IgD-negative memory B cell (primary cell): ENCODE results near the gene RGS14. TPM values are rescaled to one million over a fixed set of nuclear protein-coding genes. Genes with fewer than 3 reads are reported as not detected.

Source experiments
- H3K27ac Mint-ChIP-seq, 3 donors: one replicate each; pipeline ENCODE4 v1.8.0; 2020 to 2022; ENCODE audit warnings: mild to moderate bottlenecking in 3 of 3, mixed read lengths in 3 of 3, moderate library complexity in 1 of 3
- H3K27me3 Mint-ChIP-seq: one replicate; pipeline ENCODE4 v1.8.0; 2021; ENCODE audit warnings: mixed read lengths
- H3K36me3 Mint-ChIP-seq: one replicate; pipeline ENCODE4 v1.8.0; 2020; ENCODE audit warnings: mild to moderate bottlenecking, mixed read lengths
- H3K4me1 Mint-ChIP-seq, 3 donors: one replicate each; pipeline ENCODE4 v1.8.0; 2020 to 2022; ENCODE audit warnings: mixed read lengths in 3 of 3, mild to moderate bottlenecking in 1 of 3
- H3K4me3 Mint-ChIP-seq, 4 donors: one replicate each; pipeline ENCODE4 v1.8.0; 2020 to 2022; ENCODE audit warnings: mild to moderate bottlenecking in 4 of 4, mixed read lengths in 4 of 4, moderate library complexity in 3 of 4
- H3K9me3 Mint-ChIP-seq, 3 donors: one replicate each; pipeline ENCODE4 v1.8.0; 2020 to 2021; ENCODE audit warnings: mixed read lengths in 3 of 3, mild to moderate bottlenecking in 1 of 3
- polyA plus RNA-seq: library from polyadenylated mRNA; unstranded; fragments of 300-500 nt; fragmentation: Illumina TruSeq; gene quantifications from one replicate; pipeline ENCODE4 v1.2.3, GENCODE V29; 2021

Gene RGS14
- polyA plus RNA-seq, 1 donor from 2014 or later: 49.5 TPM

DNA sequence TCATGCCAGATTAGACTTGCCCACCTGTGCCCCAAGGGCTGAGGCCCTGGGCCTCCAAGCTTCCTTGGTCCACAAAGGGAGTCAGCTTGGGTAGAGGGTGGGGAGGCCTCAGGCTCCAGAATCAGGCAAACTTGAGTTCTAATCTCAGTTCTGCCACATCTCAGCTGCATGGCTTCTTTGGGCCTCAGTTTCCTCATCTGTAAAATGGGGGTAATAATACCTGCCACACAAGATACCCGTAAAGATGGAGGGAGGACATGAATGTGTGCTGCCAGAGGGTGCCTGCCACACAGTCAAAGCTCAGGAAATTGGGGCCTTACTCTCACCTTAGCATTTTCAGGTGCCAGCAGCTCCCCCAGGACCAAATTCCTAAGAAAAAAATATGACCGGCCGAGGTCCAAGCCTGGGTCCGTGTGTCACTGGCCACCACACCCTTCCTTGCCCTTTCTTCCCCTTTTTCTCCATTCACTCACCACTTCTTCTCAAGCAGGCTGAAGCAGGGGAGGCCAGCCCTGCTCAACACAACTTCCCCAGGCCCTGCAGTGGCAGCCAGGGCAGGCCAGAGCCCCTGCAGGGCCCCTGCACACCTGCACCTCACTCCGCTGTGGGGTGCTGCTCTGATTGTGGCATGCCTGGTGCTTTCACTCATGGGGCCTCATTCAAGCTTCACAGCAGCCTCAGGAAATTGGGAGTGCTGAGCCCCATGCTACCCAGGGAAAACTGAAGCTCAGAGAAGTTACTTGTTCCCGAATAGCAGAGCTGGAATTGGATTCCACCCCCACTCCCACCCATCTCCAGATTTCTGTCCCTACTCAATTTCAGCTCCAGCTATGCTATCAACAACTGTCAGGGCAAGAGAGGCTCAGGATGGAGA, 3.9 kb downstream of the RGS14 start:
- peaks cover 2% of the 10 kb centered on the region for H3K36me3 Mint-ChIP-seq
- peaks cover 3% of the 10 kb centered on the region for H3K27me3 Mint-ChIP-seq
- H3K9me3 Mint-ChIP-seq: no peaks in the 10 kb centered on the region
- H3K4me1 Mint-ChIP-seq: peaks cover 20 to 55% (median 47%) of the 10 kb centered on the region in 3 donors
- H3K27ac Mint-ChIP-seq: peak overlapping the region; percentile 81 to 95 (median 88)
- H3K4me3 Mint-ChIP-seq: peak overlapping the region; percentile 75 to 94 (median 84)

DNA sequence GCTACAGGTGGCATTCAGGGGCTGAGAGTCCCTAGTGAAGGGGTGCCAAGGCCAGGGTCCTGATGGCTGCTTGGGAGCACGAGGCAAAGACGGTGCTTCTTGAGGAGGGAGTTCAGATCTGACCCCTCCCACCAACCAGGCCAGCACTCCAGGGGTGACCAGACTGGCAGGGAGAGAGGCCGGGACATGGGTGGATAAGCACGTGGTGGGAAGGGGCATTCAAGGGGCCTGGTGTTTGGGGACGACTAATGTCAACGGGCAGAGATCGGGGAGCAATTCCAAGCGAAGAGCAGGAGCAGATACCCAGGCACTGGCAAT, 4.5 kb downstream of the RGS14 start:
- Mint-ChIP-seq H3K27me3 (peaks cover 3% of the 10 kb centered on the region), H3K9me3 (no peaks in the 10 kb centered on the region), H3K4me3 (peak overlapping the region; percentile 75 to 94 (median 84)), H3K27ac (peak overlapping the region; percentile 81 to 95 (median 88)), H3K36me3 (peaks cover 2% of the 10 kb centered on the region), H3K4me1 (peaks cover 20 to 49% (median 41%) of the 10 kb centered on the region in 3 donors)

DNA sequence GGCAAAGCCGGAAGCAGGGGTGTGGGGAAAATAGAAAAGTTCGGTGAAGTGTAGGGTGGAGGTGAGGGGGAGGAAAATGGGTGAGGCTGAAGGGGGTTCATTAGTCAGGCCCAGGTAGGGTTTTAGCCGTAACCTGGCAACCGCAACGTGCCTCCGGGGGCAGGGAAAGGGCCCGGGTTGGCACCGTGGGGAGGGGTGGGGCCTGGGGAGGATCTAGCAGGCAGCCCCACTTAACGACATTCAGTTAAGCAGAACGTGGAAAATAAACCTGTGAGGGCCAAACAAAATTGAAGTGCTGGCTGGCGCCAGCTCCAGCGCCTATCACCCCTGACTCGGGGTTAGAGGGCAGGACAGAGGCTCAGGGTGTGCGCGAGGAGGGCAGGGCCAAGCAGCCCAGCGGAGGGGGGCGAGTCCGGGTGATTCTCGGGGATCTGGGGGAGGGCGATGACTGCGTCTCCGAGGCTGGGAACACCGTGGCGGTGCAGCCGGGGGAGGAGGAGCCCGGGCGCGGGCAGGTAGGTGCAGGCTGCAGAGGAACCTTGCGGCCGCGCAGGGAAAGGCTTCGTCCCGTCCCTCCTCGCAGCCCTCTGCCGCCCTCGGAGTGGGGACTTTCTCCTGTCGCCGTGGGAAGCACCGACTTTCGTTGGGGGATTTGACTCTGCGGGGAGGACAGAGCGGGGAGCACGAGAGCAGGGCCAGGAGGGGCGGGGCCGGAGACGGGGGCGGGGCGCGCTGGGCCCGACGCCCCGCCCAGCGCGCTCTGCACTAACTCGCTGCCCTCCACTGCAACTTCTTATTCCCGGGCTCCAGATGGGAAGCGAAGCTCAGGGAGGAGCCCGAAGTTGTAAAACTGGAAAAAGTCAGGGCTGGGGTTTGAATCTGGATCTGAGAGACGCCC, 5.1 kb downstream of the RGS14 start:
- no peaks in the 10 kb centered on the region for H3K9me3 Mint-ChIP-seq
- H3K27me3 Mint-ChIP-seq: no peaks in the 10 kb centered on the region
- H3K27ac Mint-ChIP-seq: peak overlapping the region; percentile 74 to 95 (median 85)
- peaks cover 15 to 45% (median 38%) of the 10 kb centered on the region in 3 donors for H3K4me1 Mint-ChIP-seq
- peak overlapping the region; percentile 75 to 94 (median 84) for H3K4me3 Mint-ChIP-seq
- H3K36me3 Mint-ChIP-seq: peaks cover 2% of the 10 kb centered on the region

DNA sequence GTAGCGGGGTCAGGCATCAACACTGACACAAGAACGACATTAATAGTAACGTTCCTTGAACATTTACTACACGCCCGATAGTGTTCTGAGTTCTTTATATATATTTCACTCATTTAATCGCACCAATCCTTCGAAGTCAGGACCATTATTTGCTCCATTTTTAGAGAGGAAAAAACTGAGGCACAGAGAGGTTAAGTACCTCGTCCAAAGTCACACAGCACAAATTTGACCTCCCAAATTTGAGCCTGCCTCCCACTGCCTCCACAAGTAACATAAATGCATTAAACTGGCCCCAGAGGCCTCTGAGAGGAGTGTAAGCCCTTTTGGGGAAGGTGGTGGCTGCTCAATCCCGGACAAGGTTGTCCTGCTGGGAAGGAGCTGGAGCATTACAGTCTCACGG, 5.8 kb downstream of the RGS14 start:
- Mint-ChIP-seq H3K27ac (no peak overlapping the region), H3K27me3 (no peaks in the 10 kb centered on the region), H3K4me3 (peak overlapping the region; percentile 47 to 94 (median 76)), H3K9me3 (no peaks in the 10 kb centered on the region), H3K36me3 (peaks cover 3% of the 10 kb centered on the region), H3K4me1 (peaks cover 15 to 47% (median 41%) of the 10 kb centered on the region in 3 donors)

DNA sequence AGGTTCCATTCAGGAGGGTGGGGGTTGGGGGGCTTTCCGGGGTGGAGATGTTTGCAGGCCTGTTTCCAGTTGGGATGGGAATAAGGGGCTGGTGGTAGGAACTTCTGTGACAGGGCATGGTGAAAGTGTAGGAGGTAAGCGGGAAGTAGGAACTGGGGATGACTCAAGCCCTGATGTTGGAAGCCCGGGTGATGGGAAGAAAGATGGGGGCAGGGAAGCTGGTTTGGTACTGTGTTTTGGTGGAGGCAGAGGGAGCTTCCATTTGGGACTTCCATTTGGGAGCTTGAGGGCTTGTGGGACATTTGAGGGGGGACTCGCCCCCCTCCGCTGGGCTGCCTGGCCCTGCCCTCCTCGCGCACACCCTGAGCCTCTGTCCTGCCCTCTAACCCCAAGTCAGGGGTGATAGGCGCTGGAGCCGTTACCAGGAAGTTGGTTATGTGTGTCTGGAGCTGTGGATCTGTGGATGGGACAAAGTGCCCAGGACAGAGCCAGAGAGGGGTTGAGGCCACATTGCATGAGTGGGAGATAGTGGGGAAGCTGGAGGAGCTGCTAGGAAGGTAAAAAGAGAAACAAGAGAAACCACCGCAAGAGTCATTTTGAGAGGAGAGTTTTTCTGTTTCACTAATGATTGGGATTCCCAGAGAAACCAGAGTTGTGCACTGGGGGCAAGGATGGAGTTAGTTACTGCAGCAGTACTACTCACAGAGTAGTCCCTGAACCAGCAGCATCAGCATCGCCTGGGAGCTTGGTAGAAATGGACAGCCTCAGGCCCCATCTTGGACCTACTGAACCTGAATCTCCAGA, 6.6 kb downstream of the RGS14 start:
- Mint-ChIP-seq H3K4me1 (peaks cover 20 to 46% (median 39%) of the 10 kb centered on the region in 3 donors), H3K9me3 (no peaks in the 10 kb centered on the region), H3K27me3 (no peaks in the 10 kb centered on the region), H3K4me3 (peak overlapping the region in 2 of 4 donors; percentile 63 to 75), H3K36me3 (peaks cover 7% of the 10 kb centered on the region), H3K27ac (peak overlapping the region in 1 of 3 donors; percentile 53)

DNA sequence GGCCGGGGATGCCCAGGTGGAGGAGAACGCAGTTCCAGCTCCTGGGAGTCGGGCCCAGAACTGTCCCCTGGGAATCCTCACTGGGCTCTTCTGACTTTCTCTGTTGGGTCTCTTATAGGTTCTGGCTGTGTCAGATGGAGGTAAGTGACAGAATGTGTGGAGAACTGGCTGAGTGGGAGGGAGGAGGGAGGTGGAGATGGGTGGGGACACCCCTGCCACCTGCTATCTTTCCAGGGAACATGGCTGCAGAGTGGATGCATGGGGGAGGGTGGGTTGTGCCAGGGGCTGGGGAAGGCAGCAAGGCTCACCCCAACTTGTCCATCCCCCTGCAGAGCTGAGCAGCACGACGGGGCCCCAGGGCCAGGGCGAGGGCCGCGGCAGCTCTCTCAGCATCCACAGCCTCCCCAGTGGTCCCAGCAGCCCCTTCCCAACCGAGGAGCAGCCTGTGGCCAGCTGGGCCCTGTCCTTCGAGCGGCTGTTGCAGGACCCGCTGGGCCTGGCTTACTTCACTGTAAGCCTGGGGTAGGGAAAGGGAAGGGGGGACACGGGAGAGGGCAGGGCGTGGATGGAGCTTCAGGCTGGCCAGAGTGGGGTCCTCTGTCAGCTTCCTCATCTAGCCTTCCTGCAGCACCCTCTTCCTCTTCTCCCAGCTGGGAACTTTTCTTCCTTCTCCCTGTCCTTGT, 8.3 kb downstream of the RGS14 start:
- H3K27me3 Mint-ChIP-seq: no peaks in the 10 kb centered on the region
- H3K4me3 Mint-ChIP-seq: peak overlapping the region in 1 of 4 donors; percentile 42
- no peaks in the 10 kb centered on the region for H3K9me3 Mint-ChIP-seq
- H3K27ac Mint-ChIP-seq: peak overlapping the region in 2 of 3 donors; percentile 27 to 51
- H3K36me3 Mint-ChIP-seq: peaks cover 7% of the 10 kb centered on the region
- H3K4me1 Mint-ChIP-seq: peaks cover 18 to 36% (median 34%) of the 10 kb centered on the region in 3 donors

DNA sequence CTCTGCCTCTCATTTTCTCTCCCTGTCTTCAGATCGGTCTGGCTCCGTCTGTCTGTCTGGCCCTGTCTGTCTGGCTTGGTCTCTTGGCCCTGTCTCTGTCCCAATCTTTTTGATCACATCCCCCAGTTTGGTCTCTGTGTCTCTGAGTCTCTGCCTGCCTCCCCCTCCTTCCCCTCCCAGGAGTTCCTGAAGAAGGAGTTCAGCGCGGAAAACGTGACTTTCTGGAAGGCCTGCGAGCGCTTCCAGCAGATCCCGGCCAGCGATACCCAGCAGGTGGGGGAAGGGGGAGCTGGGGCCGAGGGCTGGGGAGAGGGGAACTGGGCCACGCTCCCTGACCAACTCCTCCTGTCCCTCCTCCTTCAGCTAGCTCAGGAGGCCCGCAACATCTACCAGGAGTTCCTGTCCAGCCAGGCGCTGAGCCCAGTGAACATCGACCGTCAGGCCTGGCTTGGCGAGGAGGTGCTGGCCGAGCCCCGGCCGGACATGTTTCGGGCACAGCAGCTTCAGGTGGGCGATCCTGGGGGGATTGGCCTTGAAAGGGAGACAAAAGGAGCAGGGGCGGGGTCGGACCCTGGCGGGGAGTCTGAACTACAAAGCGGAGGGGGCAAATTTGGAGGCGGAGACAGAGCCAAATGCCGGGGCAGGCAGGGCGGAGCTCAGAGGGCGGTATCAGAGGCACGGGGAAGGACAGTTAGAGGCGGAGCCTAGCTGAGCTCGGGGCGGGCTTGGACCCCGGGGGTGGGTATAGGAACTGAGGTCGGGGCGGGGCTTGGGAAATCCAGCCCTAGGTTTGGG, 9.0 kb downstream of the RGS14 start:
- Mint-ChIP-seq H3K4me1 (peaks cover 14 to 34% (median 32%) of the 10 kb centered on the region in 3 donors), H3K9me3 (no peaks in the 10 kb centered on the region), H3K27ac (no peak overlapping the region), H3K36me3 (peaks cover 7% of the 10 kb centered on the region), H3K27me3 (no peaks in the 10 kb centered on the region), H3K4me3 (peak overlapping the region in 2 of 4 donors; percentile 28 to 42)

DNA sequence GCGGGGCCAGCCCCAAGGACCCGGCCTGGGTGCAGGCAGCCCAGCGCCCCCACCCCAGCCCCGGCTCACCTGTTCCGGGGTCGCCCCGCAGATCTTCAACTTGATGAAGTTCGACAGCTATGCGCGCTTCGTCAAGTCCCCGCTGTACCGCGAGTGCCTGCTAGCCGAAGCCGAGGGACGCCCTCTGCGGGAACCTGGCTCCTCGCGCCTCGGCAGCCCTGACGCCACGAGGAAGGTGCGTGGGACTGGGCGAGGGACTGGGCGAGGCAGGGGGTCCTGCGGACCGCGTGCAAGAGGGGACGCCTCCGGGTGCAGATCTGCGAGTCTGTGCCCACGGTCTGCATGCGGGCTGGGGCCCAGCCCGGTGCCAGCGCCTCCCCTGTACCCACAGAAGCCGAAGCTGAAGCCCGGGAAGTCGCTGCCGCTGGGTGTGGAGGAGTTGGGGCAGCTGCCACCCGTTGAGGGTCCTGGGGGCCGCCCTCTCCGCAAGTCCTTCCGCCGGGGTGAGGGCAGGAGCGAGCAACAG, 9.7 kb downstream of the RGS14 start:
- Mint-ChIP-seq H3K4me3 (no peak overlapping the region), H3K27me3 (no peaks in the 10 kb centered on the region), H3K27ac (no peak overlapping the region), H3K4me1 (peaks cover 8 to 33% (median 25%) of the 10 kb centered on the region in 3 donors), H3K36me3 (peaks cover 7% of the 10 kb centered on the region), H3K9me3 (no peaks in the 10 kb centered on the region)

DNA sequence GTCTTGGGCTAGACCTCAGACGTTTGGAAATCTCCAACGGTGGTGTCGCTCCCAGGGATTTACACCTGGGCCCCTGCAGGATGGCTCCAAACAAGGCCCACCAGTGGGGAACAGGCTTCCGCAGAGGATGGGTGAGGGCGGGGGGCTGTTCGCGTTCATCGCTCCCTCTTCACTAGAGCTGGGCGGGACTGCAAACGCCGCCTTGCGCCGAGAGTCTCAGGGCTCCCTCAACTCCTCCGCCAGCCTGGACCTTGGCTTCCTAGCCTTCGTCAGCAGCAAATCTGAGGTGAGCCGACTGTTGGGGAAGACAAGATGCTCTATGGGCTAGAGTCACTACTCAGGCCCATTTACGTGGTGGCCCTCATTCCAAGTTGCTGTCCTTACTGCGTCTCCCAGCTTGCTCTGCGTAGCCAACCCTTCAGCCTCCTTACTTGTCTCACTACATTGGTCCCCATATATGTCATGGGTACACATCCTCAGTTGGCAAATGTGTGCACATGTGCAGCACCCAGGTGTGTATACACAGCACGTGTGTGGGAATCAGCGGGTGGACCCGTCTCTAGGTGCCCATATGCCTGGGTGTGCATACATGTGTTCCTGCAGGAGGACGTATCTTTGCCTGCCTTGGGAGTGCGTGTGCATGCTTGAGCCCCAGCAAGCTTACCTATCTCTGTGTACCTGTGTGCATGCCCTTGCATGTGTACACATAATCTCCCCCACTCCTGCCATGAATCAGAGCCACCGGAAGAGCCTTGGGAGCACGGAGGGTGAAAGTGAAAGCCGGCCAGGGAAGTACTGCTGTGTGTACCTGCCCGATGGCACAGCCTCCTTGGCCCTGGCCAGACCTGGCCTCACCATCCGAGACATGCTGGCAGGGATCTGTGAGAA, 10.5 kb downstream of the RGS14 start:
- Mint-ChIP-seq H3K4me1 (peaks cover 8 to 40% (median 23%) of the 10 kb centered on the region in 3 donors), H3K36me3 (peaks cover 7% of the 10 kb centered on the region)

DNA sequence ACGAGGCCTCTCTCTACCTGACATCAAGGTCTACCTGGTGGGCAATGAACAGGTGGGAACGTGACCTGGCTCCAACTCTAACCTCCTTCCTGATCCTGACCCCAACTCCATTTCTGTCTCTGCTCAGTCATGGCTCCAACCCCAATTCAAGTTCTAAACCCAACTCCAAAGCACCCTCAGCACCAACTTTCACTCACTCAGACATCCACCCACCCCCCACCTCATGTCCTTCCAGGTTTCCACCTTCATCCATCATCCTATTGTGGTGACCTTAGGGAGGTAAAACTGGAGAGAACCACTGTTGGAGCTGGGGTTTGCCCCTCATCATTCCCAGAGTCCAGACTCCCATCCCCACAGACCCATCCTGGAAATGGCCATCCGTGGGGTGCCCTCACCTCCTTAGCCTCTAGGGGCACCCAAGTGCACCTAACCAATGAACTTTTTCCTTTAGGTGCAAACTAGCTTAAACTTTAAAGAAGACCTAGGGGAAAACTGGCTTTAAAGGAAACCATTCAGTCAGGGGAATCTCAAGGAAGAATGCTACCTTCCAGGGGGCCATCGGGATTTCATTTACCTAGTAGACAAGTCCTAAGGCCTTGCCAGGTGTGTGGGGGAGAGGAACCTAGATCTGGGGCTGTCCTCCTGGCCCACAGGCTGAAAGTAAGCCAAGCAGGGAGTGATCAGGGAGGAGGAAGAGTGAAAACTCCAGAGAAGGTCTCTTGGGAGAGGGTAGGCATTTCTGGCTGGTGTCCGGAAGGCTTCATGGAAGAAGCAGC, 11.3 kb downstream of the RGS14 start:
- Mint-ChIP-seq H3K9me3 (no peaks in the 10 kb centered on the region), H3K36me3 (peaks cover 7% of the 10 kb centered on the region), H3K4me1 (peaks cover 8 to 39% (median 26%) of the 10 kb centered on the region in 3 donors), H3K4me3 (peak overlapping the region in 2 of 4 donors; percentile 28 to 51), H3K27me3 (no peaks in the 10 kb centered on the region), H3K27ac (peak overlapping the region; percentile 68 to 89 (median 71))

More for the DNA sequence above, 10.5 kb downstream of the RGS14 start:
- Mint-ChIP-seq H3K9me3 (no peaks in the 10 kb centered on the region), H3K27ac (peak overlapping the region in 2 of 3 donors; percentile 68 to 89), H3K27me3 (no peaks in the 10 kb centered on the region), H3K4me3 (peak overlapping the region in 1 of 4 donors; percentile 38)

DNA sequence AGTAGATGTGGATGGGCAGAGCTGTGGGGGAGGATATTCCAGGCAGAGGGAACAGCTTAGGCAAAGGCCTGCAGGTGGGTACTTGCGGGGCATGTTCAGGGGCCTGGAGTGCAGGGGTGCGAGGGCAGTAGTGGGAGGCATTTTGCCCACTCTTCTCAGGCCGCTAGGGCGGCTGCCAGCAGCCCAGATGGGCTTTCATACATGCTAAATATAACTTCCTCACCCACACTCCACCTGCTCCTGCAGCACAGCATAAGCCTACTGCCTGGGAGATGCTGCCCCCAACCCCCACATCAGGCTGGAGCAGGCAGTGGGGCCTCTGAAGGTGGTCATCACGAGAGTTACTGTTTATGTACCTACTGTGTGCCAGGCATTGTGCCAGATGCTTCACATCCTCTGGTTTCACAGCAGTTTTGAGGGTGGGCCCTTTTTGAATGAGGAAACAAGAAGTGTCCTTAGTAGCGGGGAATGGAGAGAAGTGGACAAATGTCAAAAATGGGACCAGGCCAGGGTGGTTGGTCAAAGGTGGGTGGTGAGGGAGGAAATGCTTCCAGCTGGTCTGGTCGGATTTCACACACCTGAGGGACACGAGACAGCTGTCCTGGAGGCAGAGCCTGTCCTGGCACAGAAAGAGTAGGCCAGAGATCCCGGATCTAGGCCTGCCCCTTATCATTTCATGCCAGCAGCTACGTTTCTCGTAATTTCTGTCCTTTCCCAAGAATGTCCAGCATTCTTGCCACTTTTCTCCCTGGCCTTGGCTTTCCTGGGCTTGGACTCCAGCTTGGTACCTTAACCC, 12.1 kb downstream of the RGS14 start:
- H3K27ac Mint-ChIP-seq: peak overlapping the region in 2 of 3 donors; percentile 68 to 71
- peaks cover 8 to 39% (median 25%) of the 10 kb centered on the region in 3 donors for H3K4me1 Mint-ChIP-seq
- no peaks in the 10 kb centered on the region for H3K9me3 Mint-ChIP-seq
- peaks cover 7% of the 10 kb centered on the region for H3K36me3 Mint-ChIP-seq
- H3K4me3 Mint-ChIP-seq: peak overlapping the region in 3 of 4 donors; percentile 28 to 32 (median 28)
- no peaks in the 10 kb centered on the region for H3K27me3 Mint-ChIP-seq
